SK-N-SH (cell line): ENCODE data around the gene RAMP3. TPM values are rescaled to one million over a fixed set of nuclear protein-coding genes. Genes with fewer than 3 reads are reported as not detected.

Experiments
- CTCF ChIA-PET: fragments of 300-600, 350-600 bp; formaldehyde crosslinking; extraction: SDS; loops from one replicate; lab custom pipeline; 2021; lab: Yijun Ruan, JAX
- POLR2A ChIA-PET: fragments of 350-600 bp; sonication (Branson Sonifier 250); formaldehyde crosslinking; extraction: SDS; loops from one replicate; lab custom pipeline; 2020; ENCODE audit warnings: antibody characterized with exemption, inconsistent platforms; lab: Yijun Ruan, JAX
- DNase-seq: peaks from one replicate; pipeline ENCODE4 v3.0.0; 2012
- H2AFZ ChIP-seq: fragments of 200-600 bp; sonication (generic); 2 replicates; pipeline ENCODE4 v1.8.1; 2016; ENCODE audit warnings: antibody characterized with exemption, mild to moderate bottlenecking, low read depth
- H3F3A ChIP-seq: fragments of 200-600 bp; sonication (generic); replicated peaks from 2 replicates; pipeline ENCODE3; 2016; ENCODE audit warnings: antibody characterized with exemption, mild to moderate bottlenecking; ENCODE audit not compliant: insufficient read depth
- H3K27ac ChIP-seq, 2 experiments: fragments of 200-500 bp in 1 of 2; fragments of 200-600 bp in 1 of 2; sonication (Bioruptor generic) in 1 of 2; sonication (generic), shearing (Covaris generic) in 1 of 2; 2 replicates each; pipeline versions ENCODE4 v1.5.1 to v1.6.1; 2014 to 2016; ENCODE audit warnings: low read depth in 2 of 2, inconsistent platforms in 1 of 2, low read length in 1 of 2, mild to moderate bottlenecking in 1 of 2, mixed read lengths in 1 of 2
- H3K27me3 ChIP-seq: fragments of 200-600 bp; sonication (generic), shearing (Covaris generic); 2 replicates; pipeline ENCODE4 v1.6.1; 2016; ENCODE audit warnings: mixed run types; ENCODE audit not compliant: insufficient read depth
- H3K36me3 ChIP-seq, 2 experiments: fragments of 200-500 bp in 1 of 2; fragments of 200-600 bp in 1 of 2; sonication (Bioruptor generic) in 1 of 2; sonication (generic) in 1 of 2; replicated peaks in 1 of 2; 2 replicates each; pipeline versions ENCODE3 to v1.5.1; 2014 to 2016; ENCODE audit warnings: low read length in 1 of 2, mild to moderate bottlenecking in 1 of 2; ENCODE audit not compliant: insufficient read depth in 2 of 2, control insufficient read depth in 1 of 2
- H3K4me1 ChIP-seq, 2 experiments: fragments of 200-500 bp in 1 of 2; fragments of 200-600 bp in 1 of 2; sonication (Bioruptor generic) in 1 of 2; sonication (generic), shearing (Covaris generic) in 1 of 2; 2 replicates each; pipeline versions ENCODE4 v1.5.1 to v1.6.1; 2014 to 2016; ENCODE audit warnings: low read depth in 1 of 2, low read length in 1 of 2, mixed run types in 1 of 2; ENCODE audit not compliant: insufficient read depth in 2 of 2, control insufficient read depth in 1 of 2
- H3K4me2 ChIP-seq: fragments of 200-600 bp; sonication (generic), shearing (Covaris generic); 2 replicates; pipeline ENCODE4 v1.6.1; 2017; ENCODE audit warnings: mixed run types
- H3K4me3 ChIP-seq, 2 experiments: fragments of 200-500 bp in 1 of 2; fragments of 200-600 bp in 1 of 2; sonication (Bioruptor generic) in 1 of 2; sonication (generic), shearing (Covaris generic) in 1 of 2; 2 replicates each; pipeline versions ENCODE4 v1.5.1 to v1.8.1; 2014 to 2016; ENCODE audit warnings: low read depth in 2 of 2, inconsistent platforms in 1 of 2, low read length in 1 of 2, mild to moderate bottlenecking in 1 of 2, mixed read lengths in 1 of 2, moderate library complexity in 1 of 2
- H3K79me2 ChIP-seq: fragments of 200-600 bp; sonication (generic); 2 replicates; pipeline ENCODE4 v1.8.1; 2017; ENCODE audit warnings: mild to moderate bottlenecking; ENCODE audit not compliant: insufficient read depth
- H3K9ac ChIP-seq: fragments of 200-600 bp; sonication (generic); 2 replicates; pipeline ENCODE4 v1.6.1; 2017; ENCODE audit warnings: mixed run types
- H3K9me2 ChIP-seq: fragments of 200-600 bp; sonication (generic); 2 replicates; pipeline ENCODE4 v1.6.1; 2017; ENCODE audit warnings: mixed run types
- H3K9me3 ChIP-seq: fragments of 200-600 bp; sonication (generic); 2 replicates; pipeline ENCODE4 v1.6.1; 2017; ENCODE audit warnings: mixed run types, mild to moderate bottlenecking, moderate library complexity
- H4K20me1 ChIP-seq: fragments of 200-600 bp; sonication (generic); 2 replicates; pipeline ENCODE4 v1.6.1; 2017; ENCODE audit warnings: mild to moderate bottlenecking, mixed run types; ENCODE audit not compliant: insufficient read depth
- ELF1 ChIP-seq: IDR thresholded peaks from 2 replicates; pipeline ENCODE4 v1.4.0; 2012
- EZH2phosphoT487 ChIP-seq: fragments of 200-600 bp; sonication (generic); IDR thresholded peaks from 2 replicates; pipeline ENCODE4 v1.6.1; 2017; ENCODE audit warnings: low read depth, mixed run types, mild to moderate bottlenecking, antibody characterized with exemption, moderate library complexity, borderline replicate concordance
- FOXM1 ChIP-seq: IDR thresholded peaks from 2 replicates; pipeline ENCODE4 v1.4.0; 2012; ENCODE audit warnings: low read depth, mild to moderate bottlenecking
- GABPA ChIP-seq: IDR thresholded peaks from 2 replicates; pipeline ENCODE4 v1.4.0; 2012; ENCODE audit warnings: low read depth, mild to moderate bottlenecking
- JUND ChIP-seq: IDR thresholded peaks from 2 replicates; pipeline ENCODE4 v1.4.0; 2012
- NFIC ChIP-seq: IDR thresholded peaks from 2 replicates; pipeline ENCODE4 v1.4.0; 2012; ENCODE audit warnings: borderline replicate concordance
- NRF1 ChIP-seq: IDR thresholded peaks from 2 replicates; pipeline ENCODE4 v1.6.1; 2012; ENCODE audit warnings: low read depth, mild to moderate bottlenecking, low read length
- RFX5 ChIP-seq: IDR thresholded peaks from 2 replicates; pipeline ENCODE4 v1.6.1; 2012; ENCODE audit warnings: mild to moderate bottlenecking, improper control_type of control experiment, low read length
- RXRA ChIP-seq: IDR thresholded peaks from 2 replicates; pipeline ENCODE4 v1.4.0; 2012; ENCODE audit warnings: low read depth, mild to moderate bottlenecking, borderline replicate concordance
- SIN3A ChIP-seq: IDR thresholded peaks from 2 replicates; pipeline ENCODE4 v1.6.1; 2012; ENCODE audit warnings: low read depth, mild to moderate bottlenecking, low read length, moderate library complexity, borderline replicate concordance
- TEAD4 ChIP-seq: IDR thresholded peaks from 2 replicates; pipeline ENCODE4 v1.4.0; 2012; ENCODE audit warnings: mild to moderate bottlenecking, borderline replicate concordance; ENCODE audit not compliant: insufficient read depth
- YY1 ChIP-seq: IDR thresholded peaks from 2 replicates; pipeline ENCODE4 v1.4.0; 2012; ENCODE audit warnings: low read depth, mild to moderate bottlenecking
- WGBS: methylation state at CpG from one replicate; pipeline ENCODE4 v1.1.6; 2017; ENCODE audit warnings: low lambda C conversion rate; 5-methylcytosine and 5-hydroxymethylcytosine counted together
- polyA plus RNA-seq, 3 experiments: library from polyadenylated mRNA; depleted of rRNA; stranded (reverse); fragments of >200 nt; gene quantifications; 2 replicates each; pipeline ENCODE4 v1.2.3, GENCODE V29; 2012
- TF ChIP-seq, protein P1 (sequence below): IDR thresholded peaks from 2 replicates; pipeline ENCODE4 v1.4.0; 2012; ENCODE audit warnings: low read depth
- TF ChIP-seq, protein P2 (sequence below): IDR thresholded peaks from 2 replicates; pipeline ENCODE4 v1.4.0; 2012; ENCODE audit warnings: low read depth, borderline replicate concordance
- TF ChIP-seq, protein P3 (sequence below): IDR thresholded peaks from 2 replicates; pipeline ENCODE4; 2012
- TF ChIP-seq, protein P4 (sequence below): IDR thresholded peaks from 2 replicates; pipeline ENCODE4 v1.6.1; 2012; ENCODE audit warnings: mild to moderate bottlenecking, low read depth, low read length, moderate library complexity

The RAMP3 gene
- polyA plus RNA-seq, 1 of the 3 experiments (the other 2 are of a cell fraction) = not detected

DNA sequence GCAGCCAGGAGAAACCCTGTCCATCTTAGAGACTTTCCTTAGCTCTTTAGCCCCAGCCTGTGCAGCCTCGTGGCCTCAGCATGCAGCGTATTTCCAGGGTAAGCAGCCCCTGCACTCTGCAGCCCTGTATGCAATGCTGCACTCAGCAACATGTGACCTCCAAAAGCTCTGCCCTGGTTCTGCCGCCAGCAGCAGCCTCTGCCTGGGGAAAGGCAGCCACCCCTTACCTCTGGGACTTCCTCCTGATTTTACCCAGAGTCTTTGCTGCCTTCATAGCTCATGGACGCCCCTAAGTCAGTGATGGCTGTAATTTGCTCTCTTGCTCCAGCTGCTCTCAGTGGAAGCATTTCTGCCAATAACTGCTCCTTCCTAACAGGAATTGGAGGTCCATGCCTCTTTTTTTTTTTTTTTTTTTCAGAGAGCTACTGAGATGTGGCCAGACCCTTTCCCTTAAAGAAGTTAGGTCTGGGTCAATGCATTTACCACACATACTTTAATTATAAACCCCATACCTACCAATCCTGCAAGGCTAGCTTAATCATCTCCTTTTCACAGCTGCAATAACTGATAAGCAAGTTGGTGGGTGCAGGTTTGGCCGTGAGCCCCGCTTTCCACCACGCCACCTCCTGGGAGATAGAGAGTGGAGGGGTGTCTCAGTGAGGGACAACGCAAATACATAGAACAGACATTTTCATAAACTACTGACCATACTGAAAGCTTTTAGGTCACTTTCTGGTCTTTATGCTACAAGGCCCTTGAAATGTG is 71.7 kb downstream of the RAMP3 start (continued):
- TF ChIP-seq EZH2phosphoT487 (no peak), NRF1 (no peak), JUND (no peak), YY1 (no peak), RFX5 (no peak), ELF1 (no peak), GABPA (no peak), TEAD4 (no peak)
- TF ChIP-seq, protein P1, sequence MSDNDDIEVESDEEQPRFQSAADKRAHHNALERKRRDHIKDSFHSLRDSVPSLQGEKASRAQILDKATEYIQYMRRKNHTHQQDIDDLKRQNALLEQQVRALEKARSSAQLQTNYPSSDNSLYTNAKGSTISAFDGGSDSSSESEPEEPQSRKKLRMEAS = no peak
- TF ChIP-seq, protein P2, sequence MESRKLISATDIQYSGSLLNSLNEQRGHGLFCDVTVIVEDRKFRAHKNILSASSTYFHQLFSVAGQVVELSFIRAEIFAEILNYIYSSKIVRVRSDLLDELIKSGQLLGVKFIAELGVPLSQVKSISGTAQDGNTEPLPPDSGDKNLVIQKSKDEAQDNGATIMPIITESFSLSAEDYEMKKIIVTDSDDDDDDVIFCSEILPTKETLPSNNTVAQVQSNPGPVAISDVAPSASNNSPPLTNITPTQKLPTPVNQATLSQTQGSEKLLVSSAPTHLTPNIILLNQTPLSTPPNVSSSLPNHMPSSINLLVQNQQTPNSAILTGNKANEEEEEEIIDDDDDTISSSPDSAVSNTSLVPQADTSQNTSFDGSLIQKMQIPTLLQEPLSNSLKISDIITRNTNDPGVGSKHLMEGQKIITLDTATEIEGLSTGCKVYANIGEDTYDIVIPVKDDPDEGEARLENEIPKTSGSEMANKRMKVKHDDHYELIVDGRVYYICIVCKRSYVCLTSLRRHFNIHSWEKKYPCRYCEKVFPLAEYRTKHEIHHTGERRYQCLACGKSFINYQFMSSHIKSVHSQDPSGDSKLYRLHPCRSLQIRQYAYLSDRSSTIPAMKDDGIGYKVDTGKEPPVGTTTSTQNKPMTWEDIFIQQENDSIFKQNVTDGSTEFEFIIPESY = no peak

DNA sequence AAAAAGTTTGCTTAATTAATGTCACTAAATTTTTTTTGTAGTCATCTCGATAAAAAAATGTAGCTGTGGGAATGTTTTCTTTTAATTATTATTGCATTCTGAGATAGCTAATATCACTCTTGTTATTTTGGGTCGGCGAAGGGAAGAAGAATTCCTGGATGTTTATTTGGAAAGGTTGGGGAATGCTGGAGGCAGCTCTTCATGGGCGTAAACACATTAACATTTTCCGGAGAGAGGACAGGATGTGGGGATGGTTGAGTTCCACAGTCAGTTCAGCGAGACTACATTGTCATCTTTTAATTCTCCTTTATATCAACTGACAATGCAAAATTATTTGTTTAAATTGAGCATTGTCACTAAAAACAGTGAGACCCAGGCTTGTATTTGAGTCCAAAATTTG is 72.5 kb downstream of the RAMP3 start:
- H4K20me1 ChIP-seq = no peaks in the 10 kb centered on the region
- TF ChIP-seq, protein P3, sequence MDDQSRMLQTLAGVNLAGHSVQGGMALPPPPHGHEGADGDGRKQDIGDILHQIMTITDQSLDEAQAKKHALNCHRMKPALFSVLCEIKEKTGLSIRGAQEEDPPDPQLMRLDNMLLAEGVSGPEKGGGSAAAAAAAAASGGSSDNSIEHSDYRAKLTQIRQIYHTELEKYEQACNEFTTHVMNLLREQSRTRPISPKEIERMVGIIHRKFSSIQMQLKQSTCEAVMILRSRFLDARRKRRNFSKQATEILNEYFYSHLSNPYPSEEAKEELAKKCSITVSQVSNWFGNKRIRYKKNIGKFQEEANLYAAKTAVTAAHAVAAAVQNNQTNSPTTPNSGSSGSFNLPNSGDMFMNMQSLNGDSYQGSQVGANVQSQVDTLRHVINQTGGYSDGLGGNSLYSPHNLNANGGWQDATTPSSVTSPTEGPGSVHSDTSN = no peak
- TF ChIP-seq ELF1 = no peak
- TF ChIP-seq, protein P4, sequence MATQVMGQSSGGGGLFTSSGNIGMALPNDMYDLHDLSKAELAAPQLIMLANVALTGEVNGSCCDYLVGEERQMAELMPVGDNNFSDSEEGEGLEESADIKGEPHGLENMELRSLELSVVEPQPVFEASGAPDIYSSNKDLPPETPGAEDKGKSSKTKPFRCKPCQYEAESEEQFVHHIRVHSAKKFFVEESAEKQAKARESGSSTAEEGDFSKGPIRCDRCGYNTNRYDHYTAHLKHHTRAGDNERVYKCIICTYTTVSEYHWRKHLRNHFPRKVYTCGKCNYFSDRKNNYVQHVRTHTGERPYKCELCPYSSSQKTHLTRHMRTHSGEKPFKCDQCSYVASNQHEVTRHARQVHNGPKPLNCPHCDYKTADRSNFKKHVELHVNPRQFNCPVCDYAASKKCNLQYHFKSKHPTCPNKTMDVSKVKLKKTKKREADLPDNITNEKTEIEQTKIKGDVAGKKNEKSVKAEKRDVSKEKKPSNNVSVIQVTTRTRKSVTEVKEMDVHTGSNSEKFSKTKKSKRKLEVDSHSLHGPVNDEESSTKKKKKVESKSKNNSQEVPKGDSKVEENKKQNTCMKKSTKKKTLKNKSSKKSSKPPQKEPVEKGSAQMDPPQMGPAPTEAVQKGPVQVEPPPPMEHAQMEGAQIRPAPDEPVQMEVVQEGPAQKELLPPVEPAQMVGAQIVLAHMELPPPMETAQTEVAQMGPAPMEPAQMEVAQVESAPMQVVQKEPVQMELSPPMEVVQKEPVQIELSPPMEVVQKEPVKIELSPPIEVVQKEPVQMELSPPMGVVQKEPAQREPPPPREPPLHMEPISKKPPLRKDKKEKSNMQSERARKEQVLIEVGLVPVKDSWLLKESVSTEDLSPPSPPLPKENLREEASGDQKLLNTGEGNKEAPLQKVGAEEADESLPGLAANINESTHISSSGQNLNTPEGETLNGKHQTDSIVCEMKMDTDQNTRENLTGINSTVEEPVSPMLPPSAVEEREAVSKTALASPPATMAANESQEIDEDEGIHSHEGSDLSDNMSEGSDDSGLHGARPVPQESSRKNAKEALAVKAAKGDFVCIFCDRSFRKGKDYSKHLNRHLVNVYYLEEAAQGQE = no peak
- TF ChIP-seq, protein P1 = no peak
- no peak for TF ChIP-seq NFIC
- TF ChIP-seq RXRA = no peak
- TF ChIP-seq FOXM1 = no peak
- TF ChIP-seq SIN3A = no peak
- H3K9me3 ChIP-seq = no peaks in the 10 kb centered on the region
- no peak overlapping the region for H3K9ac ChIP-seq
- no peak overlapping the region for H2AFZ ChIP-seq
- H3K27ac ChIP-seq = no peak overlapping the region
- H3F3A ChIP-seq = no peaks in the 10 kb centered on the region
- H3K27me3 ChIP-seq = peaks cover 42% of the 10 kb centered on the region
- no peak for DNase-seq
- ChIA-PET CTCF (interaction anchor here (1.4 to 5.0 kb wide), 2 partner anchors 13 to 75 kb away, joined by 8 to 30 read pairs; no protein-coding TSS in a partner anchor), POLR2A (no interaction called here)
- H3K9me2 ChIP-seq = no peaks in the 10 kb centered on the region
- H3K4me3 ChIP-seq = no peak overlapping the region
- no peak overlapping the region for H3K4me2 ChIP-seq
- no peaks in the 10 kb centered on the region for H3K79me2 ChIP-seq
- H3K36me3 ChIP-seq = no peaks in the 10 kb centered on the region
- H3K4me1 ChIP-seq = peaks cover 0 to 22% of the 10 kb centered on the region in 2 experiments; a peak in 2 of 4 replicates
- 45% methylated on average over 6 of the region's 6 CpGs for WGBS
